WTC11 (cell line): ENCODE measurements around the gene ASIC2. TPM values are rescaled to one million over a fixed set of nuclear protein-coding genes. Genes with fewer than 3 reads are reported as not detected.

Experiments
- ATAC-seq: fragments of 200-7000 bp; cut with Tn5 transposase; 2 replicates; pipeline ENCODE4 v1.10.0; 2021; ENCODE audit warnings: mild to moderate bottlenecking, moderate library complexity
- CTCF ChIA-PET: fragments of 300-600 bp; sonication (Branson Sonifier 250); formaldehyde crosslinking; loops from one replicate; lab custom pipeline; 2021; ENCODE audit warnings: antibody characterized with exemption; lab: Charles Lee
- POLR2A ChIA-PET: fragments of 350-600 bp; sonication (Branson Sonifier 250); formaldehyde crosslinking; loops from one replicate; lab custom pipeline; 2021; ENCODE audit warnings: antibody characterized with exemption; lab: Charles Lee
- DNase-seq: peaks from one replicate; pipeline ENCODE4 v3.0.0; 2021; ENCODE audit warnings: low spot score
- H3K27ac Mint-ChIP-seq: 2 replicates; pipeline ENCODE4 v1.8.0; 2021; ENCODE audit warnings: mixed read lengths
- H3K27me3 Mint-ChIP-seq: 2 replicates; pipeline ENCODE4 v1.8.0; 2021; ENCODE audit warnings: low read depth, mild to moderate bottlenecking, moderate library complexity, mixed read lengths
- H3K36me3 Mint-ChIP-seq: 2 replicates; pipeline ENCODE4 v1.8.0; 2021; ENCODE audit warnings: mixed read lengths
- H3K4me1 Mint-ChIP-seq: 2 replicates; pipeline ENCODE4 v1.8.0; 2022; ENCODE audit warnings: mixed read lengths
- H3K4me3 Mint-ChIP-seq: 2 replicates; pipeline ENCODE4 v1.8.0; 2021; ENCODE audit warnings: mild to moderate bottlenecking, moderate library complexity, mixed read lengths
- H3K9me3 Mint-ChIP-seq: 2 replicates; pipeline ENCODE4 v1.8.0; 2021; ENCODE audit warnings: mixed read lengths
- CBFB ChIP-seq: sonication (generic); formaldehyde crosslinking; IDR thresholded peaks from 2 replicates; pipeline ENCODE4 v1.8.1; 2022; ENCODE audit warnings: mild to moderate bottlenecking, low read depth, missing genetic modification reagents
- CREM ChIP-seq: sonication (generic); formaldehyde crosslinking; IDR thresholded peaks from 2 replicates; pipeline ENCODE4 v1.8.1; 2022; ENCODE audit warnings: mild to moderate bottlenecking, missing genetic modification reagents, moderate library complexity
- FOXK1 ChIP-seq: sonication (generic); formaldehyde crosslinking; IDR thresholded peaks from 2 replicates; pipeline ENCODE4 v1.8.0; 2022; ENCODE audit warnings: mild to moderate bottlenecking, moderate library complexity, missing genetic modification reagents
- HMGA2 ChIP-seq: fragments of 250-450 bp; sonication (Bioruptor Pico); IDR thresholded peaks from 2 replicates; pipeline ENCODE4 v1.4.0; 2021; ENCODE audit warnings: mild to moderate bottlenecking, moderate library complexity
- NFATC4 ChIP-seq: fragments of 250-450 bp; sonication (Bioruptor Pico); IDR thresholded peaks from 2 replicates; pipeline ENCODE4 v1.9.0; 2021; ENCODE audit warnings: mild to moderate bottlenecking
- TCF7 ChIP-seq: sonication (generic); formaldehyde crosslinking; IDR thresholded peaks from 2 replicates; pipeline ENCODE4 v1.8.0; 2022; ENCODE audit warnings: mild to moderate bottlenecking, low read depth, missing genetic modification reagents, moderate library complexity
- ZBTB21 ChIP-seq: sonication (generic); formaldehyde crosslinking; IDR thresholded peaks from 2 replicates; pipeline ENCODE4 v1.8.1; 2023; ENCODE audit warnings: mild to moderate bottlenecking, missing genetic modification reagents, borderline replicate concordance
- ZNF138 ChIP-seq: sonication (generic); formaldehyde crosslinking; conservative IDR thresholded peaks from 2 replicates; pipeline ENCODE4 v1.8.1; 2022; ENCODE audit warnings: mild to moderate bottlenecking, moderate library complexity, missing genetic modification reagents
- ZNF263 ChIP-seq: sonication (generic); formaldehyde crosslinking; IDR thresholded peaks from 2 replicates; pipeline ENCODE4 v1.8.1; 2022; ENCODE audit warnings: low read depth, mild to moderate bottlenecking, moderate library complexity, missing genetic modification reagents
- ZNF671 ChIP-seq: fragments of 250-450 bp; sonication (Bioruptor Pico); IDR thresholded peaks from 2 replicates; pipeline ENCODE4 v1.8.0; 2021; ENCODE audit warnings: mild to moderate bottlenecking
- total RNA-seq: library from RNA; stranded (reverse); gene quantifications from 3 replicates; pipeline ENCODE4 v1.2.3, GENCODE V29; 2021
- TF ChIP-seq, protein P1 (sequence below): sonication (generic); formaldehyde crosslinking; IDR thresholded peaks from 2 replicates; pipeline ENCODE4 v1.8.0; 2022; ENCODE audit warnings: mild to moderate bottlenecking, missing genetic modification reagents
- TF ChIP-seq, protein P2 (sequence below): fragments of 250-450 bp; sonication (Bioruptor Pico); IDR thresholded peaks from 2 replicates; pipeline ENCODE4 v1.9.0; 2021; ENCODE audit warnings: mild to moderate bottlenecking, borderline replicate concordance
- TF ChIP-seq, protein P3 (sequence below): sonication (generic); formaldehyde crosslinking; IDR thresholded peaks from 2 replicates; pipeline ENCODE4 v1.8.0; 2022; ENCODE audit warnings: mild to moderate bottlenecking, missing genetic modification reagents
- TF ChIP-seq, protein P4 (sequence below): sonication (generic); formaldehyde crosslinking; IDR thresholded peaks from 2 replicates; pipeline ENCODE4 v1.8.0; 2022; ENCODE audit warnings: missing genetic modification reagents
- TF ChIP-seq, protein P5 (sequence below): sonication (generic); formaldehyde crosslinking; IDR thresholded peaks from 2 replicates; pipeline ENCODE4 v1.8.1; 2023; ENCODE audit warnings: mild to moderate bottlenecking, missing genetic modification reagents
- TF ChIP-seq, protein P6 (sequence below): sonication (generic); formaldehyde crosslinking; IDR thresholded peaks from 2 replicates; pipeline ENCODE4 v1.8.1; 2023; ENCODE audit warnings: mild to moderate bottlenecking, missing genetic modification reagents, borderline replicate concordance

Gene ASIC2
- total RNA-seq, 1 experiment from 2014 or later, result 2.7 TPM

DNA sequence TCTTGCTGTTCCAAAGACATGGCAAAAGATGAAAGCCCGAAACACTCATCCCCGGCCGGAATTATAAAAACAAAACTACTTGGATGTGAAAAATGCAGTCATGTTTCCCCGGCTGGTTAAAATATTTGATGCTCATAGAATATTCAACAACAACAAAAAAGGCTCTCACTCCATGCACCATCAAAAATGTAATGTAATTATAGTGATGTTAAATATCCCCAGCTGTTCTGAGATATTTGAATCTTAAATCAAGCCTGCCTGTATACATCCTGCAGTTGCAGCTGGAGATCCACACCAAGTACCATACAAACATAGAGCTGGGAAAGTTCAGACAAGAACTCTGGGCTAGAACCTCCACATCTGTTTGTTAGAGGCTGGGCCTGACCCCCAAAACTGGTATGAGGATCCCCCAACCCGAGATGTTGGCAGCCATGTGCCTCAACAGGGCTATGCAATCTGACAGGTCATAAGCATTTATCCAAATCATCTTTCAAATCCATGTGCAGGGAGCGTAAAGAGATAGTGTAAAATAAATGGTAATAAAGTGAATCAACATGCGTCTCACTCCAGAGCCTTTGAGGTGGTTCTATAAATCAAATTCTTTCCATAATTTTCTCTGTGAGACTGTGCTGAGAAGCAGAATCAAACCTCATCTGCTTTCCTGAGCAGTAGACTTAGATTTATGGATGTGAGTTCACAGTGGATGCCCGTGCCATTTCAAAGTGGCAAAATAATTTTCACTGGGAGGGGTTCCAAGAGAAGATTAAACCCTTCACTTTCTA, 12.7 kb downstream of the ASIC2 start:
- ChIA-PET POLR2A (no interaction called here), CTCF (interaction anchor here (1.0 to 2.5 kb wide), 2 partner anchors 11 to 382 kb away, joined by 3 to 9 read pairs; partner anchors contain the start of gene ASIC2)
- ATAC-seq (no peak), DNase-seq (no peak)
- Mint-ChIP-seq H3K27ac (no peak overlapping the region), H3K27me3 (no peaks in the 10 kb centered on the region), H3K9me3 (no peaks in the 10 kb centered on the region), H3K4me1 (no peaks in the 10 kb centered on the region), H3K36me3 (no peaks in the 10 kb centered on the region), H3K4me3 (no peak overlapping the region)
- TF ChIP-seq, protein P1, sequence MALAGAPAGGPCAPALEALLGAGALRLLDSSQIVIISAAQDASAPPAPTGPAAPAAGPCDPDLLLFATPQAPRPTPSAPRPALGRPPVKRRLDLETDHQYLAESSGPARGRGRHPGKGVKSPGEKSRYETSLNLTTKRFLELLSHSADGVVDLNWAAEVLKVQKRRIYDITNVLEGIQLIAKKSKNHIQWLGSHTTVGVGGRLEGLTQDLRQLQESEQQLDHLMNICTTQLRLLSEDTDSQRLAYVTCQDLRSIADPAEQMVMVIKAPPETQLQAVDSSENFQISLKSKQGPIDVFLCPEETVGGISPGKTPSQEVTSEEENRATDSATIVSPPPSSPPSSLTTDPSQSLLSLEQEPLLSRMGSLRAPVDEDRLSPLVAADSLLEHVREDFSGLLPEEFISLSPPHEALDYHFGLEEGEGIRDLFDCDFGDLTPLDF (CRISPR knock-in tag), result no peak
- TF ChIP-seq ZNF138 (CRISPR knock-in tag), result no peak
- TF ChIP-seq, protein P2, sequence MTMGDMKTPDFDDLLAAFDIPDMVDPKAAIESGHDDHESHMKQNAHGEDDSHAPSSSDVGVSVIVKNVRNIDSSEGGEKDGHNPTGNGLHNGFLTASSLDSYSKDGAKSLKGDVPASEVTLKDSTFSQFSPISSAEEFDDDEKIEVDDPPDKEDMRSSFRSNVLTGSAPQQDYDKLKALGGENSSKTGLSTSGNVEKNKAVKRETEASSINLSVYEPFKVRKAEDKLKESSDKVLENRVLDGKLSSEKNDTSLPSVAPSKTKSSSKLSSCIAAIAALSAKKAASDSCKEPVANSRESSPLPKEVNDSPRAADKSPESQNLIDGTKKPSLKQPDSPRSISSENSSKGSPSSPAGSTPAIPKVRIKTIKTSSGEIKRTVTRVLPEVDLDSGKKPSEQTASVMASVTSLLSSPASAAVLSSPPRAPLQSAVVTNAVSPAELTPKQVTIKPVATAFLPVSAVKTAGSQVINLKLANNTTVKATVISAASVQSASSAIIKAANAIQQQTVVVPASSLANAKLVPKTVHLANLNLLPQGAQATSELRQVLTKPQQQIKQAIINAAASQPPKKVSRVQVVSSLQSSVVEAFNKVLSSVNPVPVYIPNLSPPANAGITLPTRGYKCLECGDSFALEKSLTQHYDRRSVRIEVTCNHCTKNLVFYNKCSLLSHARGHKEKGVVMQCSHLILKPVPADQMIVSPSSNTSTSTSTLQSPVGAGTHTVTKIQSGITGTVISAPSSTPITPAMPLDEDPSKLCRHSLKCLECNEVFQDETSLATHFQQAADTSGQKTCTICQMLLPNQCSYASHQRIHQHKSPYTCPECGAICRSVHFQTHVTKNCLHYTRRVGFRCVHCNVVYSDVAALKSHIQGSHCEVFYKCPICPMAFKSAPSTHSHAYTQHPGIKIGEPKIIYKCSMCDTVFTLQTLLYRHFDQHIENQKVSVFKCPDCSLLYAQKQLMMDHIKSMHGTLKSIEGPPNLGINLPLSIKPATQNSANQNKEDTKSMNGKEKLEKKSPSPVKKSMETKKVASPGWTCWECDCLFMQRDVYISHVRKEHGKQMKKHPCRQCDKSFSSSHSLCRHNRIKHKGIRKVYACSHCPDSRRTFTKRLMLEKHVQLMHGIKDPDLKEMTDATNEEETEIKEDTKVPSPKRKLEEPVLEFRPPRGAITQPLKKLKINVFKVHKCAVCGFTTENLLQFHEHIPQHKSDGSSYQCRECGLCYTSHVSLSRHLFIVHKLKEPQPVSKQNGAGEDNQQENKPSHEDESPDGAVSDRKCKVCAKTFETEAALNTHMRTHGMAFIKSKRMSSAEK (CRISPR knock-in tag), result no peak
- TF ChIP-seq CREM (CRISPR knock-in tag), result no peak
- TF ChIP-seq NFATC4 (CRISPR knock-in tag), result no peak
- TF ChIP-seq ZNF671, result no peak
- TF ChIP-seq FOXK1, result no peak
- TF ChIP-seq ZBTB21, result no peak
- TF ChIP-seq, protein P3, sequence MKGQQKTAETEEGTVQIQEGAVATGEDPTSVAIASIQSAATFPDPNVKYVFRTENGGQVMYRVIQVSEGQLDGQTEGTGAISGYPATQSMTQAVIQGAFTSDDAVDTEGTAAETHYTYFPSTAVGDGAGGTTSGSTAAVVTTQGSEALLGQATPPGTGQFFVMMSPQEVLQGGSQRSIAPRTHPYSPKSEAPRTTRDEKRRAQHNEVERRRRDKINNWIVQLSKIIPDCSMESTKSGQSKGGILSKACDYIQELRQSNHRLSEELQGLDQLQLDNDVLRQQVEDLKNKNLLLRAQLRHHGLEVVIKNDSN (CRISPR knock-in tag), result no peak
- TF ChIP-seq ZNF263, result no peak
- TF ChIP-seq TCF7 (CRISPR knock-in tag), result no peak
- TF ChIP-seq, protein P4, sequence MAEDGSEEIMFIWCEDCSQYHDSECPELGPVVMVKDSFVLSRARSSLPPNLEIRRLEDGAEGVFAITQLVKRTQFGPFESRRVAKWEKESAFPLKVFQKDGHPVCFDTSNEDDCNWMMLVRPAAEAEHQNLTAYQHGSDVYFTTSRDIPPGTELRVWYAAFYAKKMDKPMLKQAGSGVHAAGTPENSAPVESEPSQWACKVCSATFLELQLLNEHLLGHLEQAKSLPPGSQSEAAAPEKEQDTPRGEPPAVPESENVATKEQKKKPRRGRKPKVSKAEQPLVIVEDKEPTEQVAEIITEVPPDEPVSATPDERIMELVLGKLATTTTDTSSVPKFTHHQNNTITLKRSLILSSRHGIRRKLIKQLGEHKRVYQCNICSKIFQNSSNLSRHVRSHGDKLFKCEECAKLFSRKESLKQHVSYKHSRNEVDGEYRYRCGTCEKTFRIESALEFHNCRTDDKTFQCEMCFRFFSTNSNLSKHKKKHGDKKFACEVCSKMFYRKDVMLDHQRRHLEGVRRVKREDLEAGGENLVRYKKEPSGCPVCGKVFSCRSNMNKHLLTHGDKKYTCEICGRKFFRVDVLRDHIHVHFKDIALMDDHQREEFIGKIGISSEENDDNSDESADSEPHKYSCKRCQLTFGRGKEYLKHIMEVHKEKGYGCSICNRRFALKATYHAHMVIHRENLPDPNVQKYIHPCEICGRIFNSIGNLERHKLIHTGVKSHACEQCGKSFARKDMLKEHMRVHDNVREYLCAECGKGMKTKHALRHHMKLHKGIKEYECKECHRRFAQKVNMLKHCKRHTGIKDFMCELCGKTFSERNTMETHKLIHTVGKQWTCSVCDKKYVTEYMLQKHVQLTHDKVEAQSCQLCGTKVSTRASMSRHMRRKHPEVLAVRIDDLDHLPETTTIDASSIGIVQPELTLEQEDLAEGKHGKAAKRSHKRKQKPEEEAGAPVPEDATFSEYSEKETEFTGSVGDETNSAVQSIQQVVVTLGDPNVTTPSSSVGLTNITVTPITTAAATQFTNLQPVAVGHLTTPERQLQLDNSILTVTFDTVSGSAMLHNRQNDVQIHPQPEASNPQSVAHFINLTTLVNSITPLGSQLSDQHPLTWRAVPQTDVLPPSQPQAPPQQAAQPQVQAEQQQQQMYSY (CRISPR knock-in tag), result no peak
- no peak for TF ChIP-seq CBFB (CRISPR knock-in tag)
- TF ChIP-seq, protein P5, sequence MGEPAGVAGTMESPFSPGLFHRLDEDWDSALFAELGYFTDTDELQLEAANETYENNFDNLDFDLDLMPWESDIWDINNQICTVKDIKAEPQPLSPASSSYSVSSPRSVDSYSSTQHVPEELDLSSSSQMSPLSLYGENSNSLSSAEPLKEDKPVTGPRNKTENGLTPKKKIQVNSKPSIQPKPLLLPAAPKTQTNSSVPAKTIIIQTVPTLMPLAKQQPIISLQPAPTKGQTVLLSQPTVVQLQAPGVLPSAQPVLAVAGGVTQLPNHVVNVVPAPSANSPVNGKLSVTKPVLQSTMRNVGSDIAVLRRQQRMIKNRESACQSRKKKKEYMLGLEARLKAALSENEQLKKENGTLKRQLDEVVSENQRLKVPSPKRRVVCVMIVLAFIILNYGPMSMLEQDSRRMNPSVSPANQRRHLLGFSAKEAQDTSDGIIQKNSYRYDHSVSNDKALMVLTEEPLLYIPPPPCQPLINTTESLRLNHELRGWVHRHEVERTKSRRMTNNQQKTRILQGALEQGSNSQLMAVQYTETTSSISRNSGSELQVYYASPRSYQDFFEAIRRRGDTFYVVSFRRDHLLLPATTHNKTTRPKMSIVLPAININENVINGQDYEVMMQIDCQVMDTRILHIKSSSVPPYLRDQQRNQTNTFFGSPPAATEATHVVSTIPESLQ, result no peak
- TF ChIP-seq, protein P6, sequence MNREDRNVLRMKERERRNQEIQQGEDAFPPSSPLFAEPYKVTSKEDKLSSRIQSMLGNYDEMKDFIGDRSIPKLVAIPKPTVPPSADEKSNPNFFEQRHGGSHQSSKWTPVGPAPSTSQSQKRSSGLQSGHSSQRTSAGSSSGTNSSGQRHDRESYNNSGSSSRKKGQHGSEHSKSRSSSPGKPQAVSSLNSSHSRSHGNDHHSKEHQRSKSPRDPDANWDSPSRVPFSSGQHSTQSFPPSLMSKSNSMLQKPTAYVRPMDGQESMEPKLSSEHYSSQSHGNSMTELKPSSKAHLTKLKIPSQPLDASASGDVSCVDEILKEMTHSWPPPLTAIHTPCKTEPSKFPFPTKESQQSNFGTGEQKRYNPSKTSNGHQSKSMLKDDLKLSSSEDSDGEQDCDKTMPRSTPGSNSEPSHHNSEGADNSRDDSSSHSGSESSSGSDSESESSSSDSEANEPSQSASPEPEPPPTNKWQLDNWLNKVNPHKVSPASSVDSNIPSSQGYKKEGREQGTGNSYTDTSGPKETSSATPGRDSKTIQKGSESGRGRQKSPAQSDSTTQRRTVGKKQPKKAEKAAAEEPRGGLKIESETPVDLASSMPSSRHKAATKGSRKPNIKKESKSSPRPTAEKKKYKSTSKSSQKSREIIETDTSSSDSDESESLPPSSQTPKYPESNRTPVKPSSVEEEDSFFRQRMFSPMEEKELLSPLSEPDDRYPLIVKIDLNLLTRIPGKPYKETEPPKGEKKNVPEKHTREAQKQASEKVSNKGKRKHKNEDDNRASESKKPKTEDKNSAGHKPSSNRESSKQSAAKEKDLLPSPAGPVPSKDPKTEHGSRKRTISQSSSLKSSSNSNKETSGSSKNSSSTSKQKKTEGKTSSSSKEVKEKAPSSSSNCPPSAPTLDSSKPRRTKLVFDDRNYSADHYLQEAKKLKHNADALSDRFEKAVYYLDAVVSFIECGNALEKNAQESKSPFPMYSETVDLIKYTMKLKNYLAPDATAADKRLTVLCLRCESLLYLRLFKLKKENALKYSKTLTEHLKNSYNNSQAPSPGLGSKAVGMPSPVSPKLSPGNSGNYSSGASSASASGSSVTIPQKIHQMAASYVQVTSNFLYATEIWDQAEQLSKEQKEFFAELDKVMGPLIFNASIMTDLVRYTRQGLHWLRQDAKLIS (CRISPR knock-in tag), result no peak
- TF ChIP-seq HMGA2 (CRISPR knock-in tag), result no peak
